Liver (tissue), 9 donors: ENCODE data around the gene CLDN8. TPM values are rescaled to one million over a fixed set of nuclear protein-coding genes. Genes with fewer than 3 reads are reported as not detected.

Experiments
- DNase-seq: peaks from one replicate; pipeline ENCODE4 v3.0.0-alpha.2; 2017; ENCODE audit warnings: low spot score
- H3K27ac ChIP-seq, 2 donors: one replicate each; pipeline ENCODE4 v1.7.0; 2013; ENCODE audit warnings: inconsistent platforms in 2 of 2, low read length in 2 of 2, control low read depth in 1 of 2, low read depth in 1 of 2, mild to moderate bottlenecking in 1 of 2
- H3K27me3 ChIP-seq, 4 donors: one replicate each; pipeline versions ENCODE4 v1.6.1 to v1.7.0; 2013; ENCODE audit warnings: low read length in 3 of 4, inconsistent platforms in 1 of 4, mild to moderate bottlenecking in 1 of 4, moderate library complexity in 1 of 4; ENCODE audit not compliant: control insufficient read depth in 4 of 4, insufficient read depth in 4 of 4
- H3K36me3 ChIP-seq, 4 donors: one replicate each; pipeline versions ENCODE4 v1.6.1 to v1.7.0; 2013; ENCODE audit warnings: low read length in 3 of 4, mild to moderate bottlenecking in 3 of 4, low read depth in 1 of 4, moderate library complexity in 1 of 4; ENCODE audit not compliant: control insufficient read depth in 4 of 4, insufficient read depth in 3 of 4
- H3K4me1 ChIP-seq, 4 donors: one replicate each; pipeline versions ENCODE4 v1.6.1 to v1.7.0; 2013; ENCODE audit warnings: low read length in 3 of 4, mild to moderate bottlenecking in 3 of 4, moderate library complexity in 1 of 4; ENCODE audit not compliant: control insufficient read depth in 4 of 4, insufficient read depth in 4 of 4
- H3K4me3 ChIP-seq, 3 donors: one replicate each; pipeline versions ENCODE4 v1.6.1 to v1.7.0; 2013; ENCODE audit warnings: low read length in 3 of 3, control low read depth in 1 of 3, low read depth in 1 of 3, mild to moderate bottlenecking in 1 of 3
- H3K9ac ChIP-seq, 2 donors: one replicate each; pipeline ENCODE4 v1.7.0; 2013; ENCODE audit warnings: low read length in 2 of 2, mild to moderate bottlenecking in 2 of 2, moderate library complexity in 2 of 2, control low read depth in 1 of 2, low read depth in 1 of 2
- H3K9me3 ChIP-seq, 4 donors: one replicate each; pipeline versions ENCODE4 v1.6.1 to v1.7.0; 2013; ENCODE audit warnings: low read length in 3 of 4; ENCODE audit not compliant: control insufficient read depth in 4 of 4
- ATF3 ChIP-seq: IDR thresholded peaks from 2 replicates; pipeline ENCODE4 v1.6.1; 2016; ENCODE audit warnings: antibody characterized with exemption
- CTCF ChIP-seq: fragments of 150-350 bp; IDR thresholded peaks from 2 replicates; pipeline ENCODE4 v1.5.1; 2017; ENCODE audit warnings: improper control_type of control experiment, low read depth, low read length; ENCODE audit not compliant: missing input control
- EGR1 ChIP-seq, 2 donors: IDR thresholded peaks; 2 replicates each; pipeline ENCODE4 v1.6.1; 2016 to 2018; ENCODE audit warnings: antibody characterized with exemption in 2 of 2, low read depth in 2 of 2
- FOXA2 ChIP-seq: IDR thresholded peaks from 2 replicates; pipeline ENCODE4 v1.6.1; 2016; ENCODE audit warnings: antibody characterized with exemption
- GABPA ChIP-seq, 2 donors: IDR thresholded peaks in 1 of 2; conservative IDR thresholded peaks in 1 of 2; 2 replicates each; pipeline ENCODE4 v1.6.1; 2016; ENCODE audit warnings: antibody characterized with exemption in 2 of 2, mild to moderate bottlenecking in 1 of 2, moderate library complexity in 1 of 2
- HNF4A ChIP-seq, 2 donors: conservative IDR thresholded peaks; 2 replicates each; pipeline ENCODE4 v1.6.1; 2016; ENCODE audit warnings: antibody characterized with exemption in 2 of 2, mild to moderate bottlenecking in 2 of 2
- HNF4G ChIP-seq: IDR thresholded peaks from 2 replicates; pipeline ENCODE4 v1.6.1; 2016; ENCODE audit warnings: antibody characterized with exemption
- JUND ChIP-seq, 2 donors: IDR thresholded peaks; 2 replicates each; pipeline ENCODE4 v1.6.1; 2016; ENCODE audit warnings: antibody characterized with exemption in 2 of 2
- MAX ChIP-seq: IDR thresholded peaks from 2 replicates; pipeline ENCODE4 v1.6.1; 2016; ENCODE audit warnings: antibody characterized with exemption
- NR2F2 ChIP-seq: IDR thresholded peaks from 2 replicates; pipeline ENCODE4 v1.6.1; 2016; ENCODE audit warnings: antibody characterized with exemption
- RAD21 ChIP-seq, 2 donors: IDR thresholded peaks; 2 replicates each; pipeline ENCODE4 v1.6.1; 2016; ENCODE audit warnings: antibody characterized with exemption in 2 of 2, mild to moderate bottlenecking in 2 of 2
- REST ChIP-seq: IDR thresholded peaks from 2 replicates; pipeline ENCODE4 v1.6.1; 2016; ENCODE audit warnings: antibody characterized with exemption, mild to moderate bottlenecking
- RXRA ChIP-seq, 2 donors: IDR thresholded peaks; 2 replicates each; pipeline ENCODE4 v1.6.1; 2017 to 2018; ENCODE audit warnings: antibody characterized with exemption in 2 of 2, mild to moderate bottlenecking in 1 of 2
- SP1 ChIP-seq: IDR thresholded peaks from 2 replicates; pipeline ENCODE4 v1.6.1; 2018; ENCODE audit warnings: antibody characterized with exemption, mild to moderate bottlenecking
- TAF1 ChIP-seq: conservative IDR thresholded peaks from 2 replicates; pipeline ENCODE4 v1.6.1; 2016; ENCODE audit warnings: antibody characterized with exemption, mild to moderate bottlenecking
- YY1 ChIP-seq: IDR thresholded peaks from 2 replicates; pipeline ENCODE4 v1.6.1; 2016; ENCODE audit warnings: antibody characterized with exemption, mild to moderate bottlenecking
- ZBTB33 ChIP-seq: IDR thresholded peaks from 2 replicates; pipeline ENCODE4 v1.6.1; 2016; ENCODE audit warnings: antibody characterized with exemption
- WGBS: extraction: QIAGEN DNeasy Blood & Tissue Kit; methylation state at CpG from one replicate; pipeline ENCODE4 v1.1.7; 2013; 5-methylcytosine and 5-hydroxymethylcytosine counted together
- polyA plus RNA-seq, 2 donors: library from polyadenylated mRNA; stranded (reverse) in 1 of 2; unstranded in 1 of 2; fragments of 200-250 nt in 1 of 2; fragments of >200 nt in 1 of 2; fragmentation: Nextera tagmentation in 1 of 2; extraction: Ambion mirVana in 1 of 2; gene quantifications; one replicate each; pipeline versions ENCODE4 v1.2.1 to v1.2.3, GENCODE V29; 2013 to 2015
- total RNA-seq, 2 donors: library from RNA; depleted of rRNA; stranded (reverse); fragments of >200 nt; gene quantifications; one replicate each; pipeline ENCODE4 v1.2.3, GENCODE V29; 2014
- donor health status: healthy.
- donor health status: healthy.
- donor health status: healthy.
- donor health status: healthy.
- donor health status: healthy.

The CLDN8 gene
- total and polyA plus RNA-seq, 4 donors = 0.10 TPM; not detected in 3

- no peak for TF ChIP-seq YY1
Measured at GRCh38 chr21:30190554-30190953, 25.3 kb downstream of the CLDN8 start (continued).

- no peak overlapping the region for H3K9ac ChIP-seq
- no peaks in the 10 kb centered on the region for H3K27me3 ChIP-seq
- no peaks in the 10 kb centered on the region for H3K9me3 ChIP-seq
- H3K4me3 ChIP-seq = no peak overlapping the region
- whole genome bisulfite sequencing = 66% methylated on average over 3 of the region's 3 CpGs
- H3K36me3 ChIP-seq = no peaks in the 10 kb centered on the region
- no peak overlapping the region for H3K27ac ChIP-seq
- DNase-seq = no peak
- no peak for TF ChIP-seq FOXA2
- no peak for TF ChIP-seq MAX
- TF ChIP-seq HNF4A (conservative IDR thresholded peaks at IDR 0.05) = no peak
- TF ChIP-seq YY1 = no peak
- no peak for TF ChIP-seq EGR1 (IDR thresholded peaks at IDR 0.05; ENCODE audit: low read depth in 2 of 2)
- TF ChIP-seq RXRA (IDR thresholded peaks at IDR 0.05) = no peak
- TF ChIP-seq HNF4G = no peak
- no peak for TF ChIP-seq ZBTB33
- no peak for TF ChIP-seq ATF3
- no peak for TF ChIP-seq JUND (IDR thresholded peaks at IDR 0.05)
- TF ChIP-seq NR2F2 = no peak
- no peak for TF ChIP-seq RAD21 (IDR thresholded peaks at IDR 0.05)
- no peak for TF ChIP-seq TAF1
- TF ChIP-seq SP1 = no peak
- no peak for TF ChIP-seq CTCF
- H3K4me1 ChIP-seq = no peaks in the 10 kb centered on the region
Measured at GRCh38 chr21:30189773-30190172, 26.1 kb downstream of the CLDN8 start.

- no peaks in the 10 kb centered on the region for H3K36me3 ChIP-seq
- H3K27ac ChIP-seq = no peak overlapping the region
- 74% methylated on average over 2 of the region's 2 CpGs for WGBS
- H3K9ac ChIP-seq = no peak overlapping the region
- no peak for DNase-seq
- H3K4me3 ChIP-seq = no peak overlapping the region
- no peaks in the 10 kb centered on the region for H3K9me3 ChIP-seq
- H3K4me1 ChIP-seq = no peaks in the 10 kb centered on the region
- no peaks in the 10 kb centered on the region for H3K27me3 ChIP-seq
- TF ChIP-seq ZBTB33 = no peak
- no peak for TF ChIP-seq EGR1 (IDR thresholded peaks at IDR 0.05; ENCODE audit: low read depth in 2 of 2)
- no peak for TF ChIP-seq MAX
- no peak for TF ChIP-seq HNF4A (conservative IDR thresholded peaks at IDR 0.05)
- TF ChIP-seq FOXA2 = no peak
- TF ChIP-seq JUND (IDR thresholded peaks at IDR 0.05) = no peak
- no peak for TF ChIP-seq NR2F2
- no peak for TF ChIP-seq GABPA (IDR thresholded peaks at IDR 0.05 in 1 of 2, conservative IDR thresholded peaks at IDR 0.05 in 1 of 2)
- no peak for TF ChIP-seq REST
- TF ChIP-seq ATF3 = no peak
- TF ChIP-seq RXRA (IDR thresholded peaks at IDR 0.05) = no peak
- TF ChIP-seq TAF1 = no peak
- no peak for TF ChIP-seq RAD21 (IDR thresholded peaks at IDR 0.05)
Measured at GRCh38 chr21:30186242-30186641, 29.7 kb downstream of the CLDN8 start.
